ENCODE results near the gene NRP1.
"Not testable (repeated sequence)": the region's sequence is repeated elsewhere in the genome, so short reads cannot be mapped to it uniquely, and the experiment has no call there.

The NRP1 gene

DNA sequence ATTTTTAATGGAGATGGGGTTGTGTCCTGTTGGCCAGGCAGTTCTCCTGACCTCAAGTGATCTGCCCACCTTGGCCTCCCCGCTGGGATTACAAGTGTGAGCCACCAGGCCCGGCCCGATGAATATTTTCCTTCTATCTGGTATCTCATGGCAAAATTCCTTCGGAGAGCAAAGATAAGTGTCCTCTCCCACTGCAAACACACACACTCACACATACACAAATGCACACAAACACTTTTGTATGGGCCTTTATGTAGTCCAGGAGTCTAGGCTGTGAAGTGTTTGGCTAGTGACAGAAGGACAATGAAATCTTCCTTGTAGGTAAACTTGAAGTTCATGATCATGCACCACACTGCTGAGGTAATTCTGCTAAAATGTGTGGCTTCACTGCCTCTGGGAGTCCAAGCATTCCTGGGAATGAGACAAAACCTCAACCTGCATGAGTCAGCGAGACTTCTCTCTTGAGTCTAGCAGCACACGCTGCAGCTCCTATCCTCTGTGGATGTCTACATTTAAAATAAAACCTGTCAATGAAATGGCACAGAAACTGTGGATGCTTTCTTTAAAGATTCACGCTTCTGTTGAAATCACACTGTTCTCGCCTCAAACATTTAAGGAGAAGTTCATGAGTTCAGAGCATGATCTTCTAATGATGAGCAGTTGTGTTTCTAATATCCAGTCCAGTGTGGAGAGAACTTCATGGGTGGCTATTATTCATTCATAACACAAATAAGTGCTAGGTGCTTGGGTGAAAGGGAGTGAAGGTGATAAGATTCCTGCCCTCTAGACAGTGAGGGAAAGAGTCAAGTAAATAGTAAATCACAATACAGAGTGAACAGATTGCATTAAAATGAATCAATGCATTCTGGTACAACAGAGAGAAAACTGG lies 96.5 kb downstream of the NRP1 start:
- peak; percentile 97 for DNase-seq (ENCODE audit: low read depth)

DNA sequence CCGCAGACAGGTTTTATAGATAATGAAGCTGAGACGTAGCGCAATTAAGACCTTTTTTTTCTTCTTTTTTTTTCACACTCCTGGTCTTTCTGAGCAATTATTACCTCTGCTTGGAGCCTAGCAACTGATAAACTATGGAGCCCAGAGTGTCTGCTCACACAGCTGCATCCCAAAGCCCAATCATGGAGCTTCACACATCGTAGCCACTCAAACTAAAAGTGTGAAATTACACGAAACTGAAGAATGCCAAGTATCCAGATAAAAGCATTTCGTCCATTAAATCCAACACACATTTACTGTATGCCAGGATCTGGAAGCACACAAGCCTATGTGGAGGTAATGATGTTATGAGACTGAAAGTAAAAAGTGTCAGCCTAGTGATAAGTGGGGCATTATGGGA lies 97.6 kb downstream of the NRP1 start:
- DNase-seq (ENCODE audit: low read depth) = no peak

DNA sequence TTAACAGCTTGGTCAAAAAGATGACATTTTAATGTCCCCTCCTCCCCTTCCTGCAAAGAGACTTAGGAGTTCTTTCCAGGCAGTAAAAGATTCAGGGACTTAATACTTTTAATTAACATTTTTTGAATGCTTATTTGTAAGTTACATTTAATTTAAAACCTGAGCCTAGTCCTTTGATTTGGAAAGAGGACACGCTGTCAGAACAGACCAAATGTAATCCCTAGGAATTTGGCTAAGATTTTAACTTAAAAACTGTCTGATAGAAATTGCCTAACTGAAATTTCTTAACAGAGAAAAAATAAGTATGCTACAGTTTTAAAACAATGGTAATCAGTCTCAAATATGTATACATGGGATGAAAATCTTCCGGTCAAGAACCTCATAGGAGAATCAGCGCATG lies 98.5 kb downstream of the NRP1 start:
- no peak for DNase-seq (ENCODE audit: low read depth)

DNA sequence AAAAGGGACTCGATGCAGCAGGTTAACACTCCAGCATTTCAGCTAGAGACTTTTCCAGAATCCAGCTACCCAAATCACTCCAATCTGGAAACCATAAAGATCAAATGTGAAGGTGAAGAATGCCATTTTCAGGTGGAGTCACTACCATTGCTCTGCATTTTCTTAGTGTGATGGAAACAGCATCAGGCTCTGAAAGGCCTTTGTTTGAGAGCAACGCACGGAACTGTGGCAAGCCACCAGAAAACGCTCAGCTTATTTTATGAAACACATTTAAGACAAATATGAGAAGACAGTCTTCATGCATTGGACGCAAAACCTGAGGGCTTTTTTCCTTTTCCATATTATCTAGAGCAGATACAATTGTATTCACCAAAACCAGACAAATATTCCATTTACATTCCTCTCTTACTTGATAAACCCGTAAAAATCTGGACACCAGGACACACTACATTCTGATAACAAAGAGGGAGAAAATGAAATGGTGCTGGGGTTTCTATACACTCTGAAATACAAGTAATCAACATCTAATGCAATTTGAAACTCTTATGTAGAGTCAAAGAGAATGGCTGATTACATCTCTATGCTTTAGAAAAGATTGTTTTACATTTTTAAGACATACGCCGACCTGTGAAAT lies 99.1 kb downstream of the NRP1 start:
- DNase-seq (ENCODE audit: low read depth) = no peak

DNA sequence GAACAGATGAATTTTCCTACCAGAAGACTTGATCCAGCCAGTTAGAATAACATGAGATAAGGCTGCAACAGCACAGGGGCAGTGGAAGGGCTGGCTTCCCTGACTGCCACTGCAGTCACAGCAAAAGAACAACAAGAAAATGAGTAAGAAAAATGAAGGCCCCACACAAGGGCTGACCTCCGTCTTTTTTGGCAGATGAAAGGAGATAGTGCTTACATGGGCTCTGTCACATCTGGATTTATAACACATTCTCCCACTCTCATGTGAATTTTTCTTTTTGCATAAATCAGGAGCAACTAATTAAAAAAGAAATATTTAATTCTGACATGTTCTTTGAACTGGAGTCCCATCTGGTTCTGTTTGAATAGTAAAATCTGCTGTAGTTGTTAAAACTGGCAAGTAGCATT lies 99.6 kb downstream of the NRP1 start:
- DNase-seq (ENCODE audit: low read depth) = peak; percentile 60

DNA sequence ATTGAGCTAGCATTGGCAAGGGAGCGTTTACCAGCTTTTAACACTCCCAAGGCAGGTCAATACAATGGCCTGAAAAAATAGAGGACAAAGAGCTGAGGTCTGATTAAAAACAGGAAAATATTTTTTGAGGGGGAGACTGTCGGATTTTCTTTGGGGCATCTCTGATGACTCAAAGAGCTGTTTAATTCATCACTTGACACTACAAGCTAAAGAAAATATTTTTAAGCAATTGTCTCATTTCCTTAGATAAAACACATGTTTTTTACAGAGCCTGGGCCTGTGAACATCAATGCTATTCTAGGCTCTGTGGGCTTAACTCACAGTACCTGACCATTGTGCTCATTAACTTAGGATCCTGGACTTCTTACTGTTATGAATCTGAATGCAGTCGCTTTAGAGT lies 100.8 kb downstream of the NRP1 start:
- DNase-seq (ENCODE audit: low read depth) = peak; percentile 52

DNA sequence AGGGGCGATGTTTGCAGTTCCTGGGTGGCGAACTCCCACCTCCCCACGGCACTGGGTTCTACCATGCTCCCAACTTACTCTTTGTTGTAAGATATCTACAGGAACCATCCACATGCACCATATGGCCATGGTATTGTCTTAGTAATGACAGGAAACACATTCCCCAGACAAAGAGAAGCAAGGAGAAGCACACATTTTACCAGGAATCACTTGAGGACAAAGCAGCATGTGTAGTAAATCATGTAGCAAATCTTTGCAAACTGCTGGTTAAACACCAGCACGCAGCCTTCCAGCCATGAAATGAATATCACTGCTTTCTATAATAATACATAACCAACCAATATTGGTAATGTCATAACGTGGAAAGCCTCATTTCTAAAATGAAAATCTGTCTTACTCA lies 101.2 kb downstream of the NRP1 start:
- no peak for DNase-seq (ENCODE audit: low read depth)

DNA sequence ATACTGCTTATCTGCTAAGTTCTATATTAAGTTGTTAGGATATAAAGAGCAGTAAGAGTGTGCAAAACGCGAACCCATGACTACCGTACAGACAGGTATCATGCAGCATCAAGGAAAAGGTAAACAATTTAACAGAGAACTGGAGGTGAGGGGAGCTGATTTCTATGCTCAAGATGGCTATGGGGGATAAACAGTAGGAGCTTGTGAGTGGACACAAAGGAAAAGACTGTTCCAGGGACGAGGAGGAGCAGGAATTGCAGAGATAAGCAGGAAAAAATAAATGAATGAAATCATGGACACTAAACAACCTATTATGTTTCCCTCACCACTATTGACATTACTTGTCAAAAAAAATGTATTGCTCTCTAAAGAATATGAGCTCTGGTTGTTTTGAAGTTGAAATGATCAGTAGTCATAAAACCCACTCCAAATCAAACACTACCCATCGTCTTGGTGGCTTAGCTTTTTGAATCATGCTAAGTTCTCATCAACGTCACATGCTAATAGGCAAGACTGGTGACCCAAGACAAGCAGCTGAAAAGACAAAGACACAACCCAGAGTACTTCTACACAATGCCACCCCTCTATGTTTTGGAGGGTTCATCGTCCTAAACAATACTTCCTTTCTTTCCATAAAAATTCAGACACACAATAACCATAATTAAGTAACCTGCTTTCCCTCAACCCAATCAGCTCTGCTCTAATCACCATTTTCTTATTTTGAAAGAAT lies 102.7 kb downstream of the NRP1 start:
- no peak for DNase-seq (ENCODE audit: low read depth)

DNA sequence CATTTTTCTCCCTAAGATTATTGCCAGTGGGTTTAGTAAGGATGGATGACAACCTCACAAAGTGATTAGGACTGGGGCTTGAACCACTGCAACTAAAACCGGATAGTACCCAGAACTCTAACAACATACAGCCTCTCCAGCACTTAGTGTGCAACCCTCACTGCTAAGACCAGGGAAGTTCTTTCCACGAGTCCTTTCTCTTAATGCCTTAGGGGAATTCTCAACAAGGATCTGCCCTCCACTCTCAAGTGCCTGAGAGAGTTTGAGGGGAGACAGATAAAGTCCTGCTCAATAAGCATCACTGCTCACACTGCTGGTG lies 104.6 kb downstream of the NRP1 start:
- DNase-seq (ENCODE audit: low read depth) = no peak

DNA sequence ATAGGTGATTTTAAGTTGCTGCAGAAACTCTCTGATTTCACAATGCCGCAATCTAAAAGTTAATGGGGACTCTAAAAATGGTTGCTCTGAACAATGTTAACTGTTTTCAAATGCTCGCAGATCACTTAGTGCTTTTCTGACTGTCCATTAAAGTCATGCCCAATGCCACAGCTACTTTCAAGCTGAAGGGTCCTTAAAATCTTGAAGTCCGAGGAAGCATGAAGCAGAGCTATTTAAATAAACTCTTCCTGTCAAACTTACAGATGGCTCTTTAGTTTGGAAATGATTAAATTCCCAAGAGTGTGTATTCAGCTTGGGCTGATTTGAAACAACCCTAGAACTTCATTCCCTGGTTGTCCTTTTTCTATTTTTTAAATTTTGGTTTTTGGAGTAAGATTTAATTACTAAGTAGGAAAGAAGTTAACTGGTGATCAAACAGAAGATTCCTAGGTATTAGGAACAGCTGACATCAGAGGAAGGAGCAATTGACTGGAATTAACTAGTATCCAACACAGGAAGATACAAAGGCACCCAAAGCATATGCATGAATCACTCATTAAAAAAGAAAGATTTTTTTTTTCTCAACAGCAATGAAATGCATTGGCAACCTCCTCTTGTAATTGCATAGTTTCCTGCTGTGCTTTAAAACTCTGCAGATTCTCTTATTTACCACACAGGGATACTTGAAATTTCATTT lies 105.1 kb downstream of the NRP1 start:
- DNase-seq (ENCODE audit: low read depth) = peak; percentile 82

DNA sequence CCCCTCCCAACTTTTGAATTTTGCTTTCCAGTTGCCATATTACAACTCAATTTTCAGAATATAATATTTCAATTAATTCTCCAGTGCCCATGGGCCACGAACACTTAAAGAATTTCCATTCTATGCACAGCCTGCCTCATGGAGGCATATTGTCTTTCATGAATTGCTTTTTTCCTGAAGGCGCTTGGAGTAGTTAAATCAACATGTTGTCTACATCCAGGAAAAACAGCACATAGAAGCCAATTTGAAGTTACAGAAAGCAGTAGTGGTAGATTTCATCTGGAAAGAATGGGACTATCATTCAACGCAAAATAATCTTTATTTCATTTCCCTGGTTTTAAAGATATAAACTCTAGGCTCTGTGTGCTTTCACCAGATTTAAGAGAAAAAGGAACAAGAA lies 106.0 kb downstream of the NRP1 start:
- no peak for DNase-seq (ENCODE audit: low read depth)

DNA sequence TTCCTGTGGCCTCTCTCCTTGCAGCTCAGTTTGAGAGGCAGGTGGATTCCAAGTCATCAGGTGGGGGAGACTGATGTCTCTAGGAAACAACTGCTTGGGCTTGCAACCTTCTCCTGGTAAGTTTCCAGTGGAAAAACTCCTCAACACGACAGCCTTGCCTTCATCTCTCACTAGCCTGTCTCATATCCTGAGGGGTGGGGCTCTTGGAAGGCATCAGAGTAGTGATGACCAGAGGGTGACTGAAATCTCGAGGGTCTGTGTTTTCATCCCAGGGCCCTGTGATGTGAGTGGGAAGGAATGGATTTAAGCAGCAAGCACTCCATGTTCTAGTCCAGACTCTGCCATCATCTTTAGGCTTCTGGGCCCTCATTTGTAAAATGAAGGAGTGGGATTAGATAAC lies 107.0 kb downstream of the NRP1 start:
- DNase-seq (ENCODE audit: low read depth) = no peak

DNA sequence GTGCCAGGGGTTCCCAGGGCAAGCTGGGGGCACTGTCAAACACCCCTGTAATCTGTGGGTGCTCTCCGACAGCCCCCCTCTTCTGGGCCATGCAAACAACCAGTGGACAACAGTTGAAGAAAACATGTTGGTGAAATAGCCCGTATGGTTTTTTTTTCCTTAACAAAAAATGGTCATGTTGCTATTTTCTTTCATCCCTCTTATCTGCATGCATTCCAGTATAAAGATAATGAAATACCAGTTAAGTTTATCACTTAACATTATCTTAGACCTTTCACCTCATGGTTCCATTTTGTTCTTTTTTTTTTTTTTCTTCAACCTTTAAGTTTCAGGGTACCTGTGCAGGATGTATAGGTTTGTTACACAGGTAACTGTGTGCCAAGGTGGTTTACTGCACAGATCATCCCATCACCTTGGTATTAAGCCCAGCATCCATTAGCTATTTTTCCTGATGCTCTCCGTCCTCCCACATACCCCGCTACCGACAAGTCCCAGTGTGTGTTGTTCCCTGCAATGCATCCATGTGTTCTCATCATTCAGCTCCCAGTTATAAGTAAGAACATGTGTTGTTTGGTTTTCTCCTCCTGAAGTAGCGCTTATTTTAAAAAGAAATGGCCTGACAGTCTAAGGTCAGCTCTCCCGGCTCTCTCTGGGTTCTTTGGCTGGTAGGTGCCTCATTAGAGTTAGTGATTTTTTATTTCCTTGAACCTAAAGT lies 110.1 kb downstream of the NRP1 start:
- DNase-seq (ENCODE audit: low read depth) = no peak

DNA sequence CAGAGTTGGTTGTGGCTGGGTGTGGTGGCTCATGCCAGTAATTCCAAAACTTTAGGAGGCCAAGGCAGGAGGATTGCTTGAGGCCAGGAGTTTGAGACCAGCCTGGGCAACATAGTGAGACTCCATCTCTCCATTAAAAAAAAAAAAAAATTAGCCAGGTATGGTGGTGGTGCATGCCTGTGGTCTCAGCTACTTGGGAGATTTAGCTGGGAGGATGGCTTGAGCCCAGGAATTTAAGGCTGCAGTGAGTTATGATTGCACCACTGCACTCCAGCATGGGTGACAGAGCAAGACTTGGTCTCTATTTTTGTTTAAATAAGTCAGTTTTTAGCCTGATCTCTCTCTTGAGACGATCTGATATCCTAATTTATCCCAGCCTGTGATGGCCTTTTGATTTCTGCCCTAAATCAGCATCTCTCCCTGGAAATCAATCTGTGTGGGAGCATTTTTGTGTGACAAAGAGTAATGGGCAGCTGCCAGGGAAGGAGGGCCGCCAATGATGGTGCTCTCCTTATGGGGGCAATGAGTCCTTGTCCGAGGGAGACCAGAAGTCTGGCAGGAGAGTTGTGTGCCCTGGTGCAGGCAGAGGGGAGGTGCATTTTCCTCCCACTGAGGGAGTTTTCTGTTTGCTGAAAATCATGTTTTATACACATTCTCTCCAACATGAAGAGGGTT lies 111.0 kb downstream of the NRP1 start:
- peak; percentile 54 for DNase-seq (ENCODE audit: low read depth)

DNA sequence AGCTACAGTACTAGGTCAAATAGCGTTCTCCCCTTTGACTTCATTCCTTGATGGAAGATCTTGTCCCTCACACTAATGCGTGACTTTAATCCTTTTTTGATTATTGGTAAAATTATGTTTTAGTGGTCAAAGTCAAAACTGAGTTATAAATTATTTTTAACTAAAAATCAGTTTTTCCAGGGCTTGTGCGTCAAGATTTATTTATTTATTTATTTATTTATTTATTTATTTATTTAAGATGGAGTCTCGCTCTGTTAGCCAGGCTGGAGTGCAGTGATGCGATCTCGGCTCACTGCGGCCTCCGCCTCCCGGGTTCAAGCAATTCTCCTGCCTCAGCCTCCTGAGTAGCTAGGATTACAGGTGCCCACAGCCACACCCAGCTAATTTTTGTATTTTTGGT lies 112.2 kb downstream of the NRP1 start:
- not testable (repeated sequence) for DNase-seq (ENCODE audit: low read depth)

DNA sequence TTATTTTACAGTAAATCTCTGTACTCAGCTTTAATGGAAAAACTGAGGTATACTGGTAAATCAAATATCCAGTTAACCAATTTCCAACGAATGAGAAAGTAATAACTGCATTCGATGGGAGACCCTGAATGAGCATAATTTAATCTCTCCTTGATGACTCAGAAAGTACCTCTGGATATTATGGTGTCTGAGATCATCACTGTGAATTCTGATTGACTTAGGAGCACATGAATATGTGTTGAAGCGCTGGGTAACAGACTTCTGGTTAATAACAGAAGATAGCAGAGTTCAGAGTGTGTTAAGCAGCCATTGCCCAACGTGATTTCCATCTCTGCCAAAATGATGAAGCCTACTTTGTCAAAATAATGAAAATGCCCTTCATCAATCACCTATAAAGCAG lies 116.6 kb downstream of the NRP1 start:
- DNase-seq (ENCODE audit: low read depth) = no peak

DNA sequence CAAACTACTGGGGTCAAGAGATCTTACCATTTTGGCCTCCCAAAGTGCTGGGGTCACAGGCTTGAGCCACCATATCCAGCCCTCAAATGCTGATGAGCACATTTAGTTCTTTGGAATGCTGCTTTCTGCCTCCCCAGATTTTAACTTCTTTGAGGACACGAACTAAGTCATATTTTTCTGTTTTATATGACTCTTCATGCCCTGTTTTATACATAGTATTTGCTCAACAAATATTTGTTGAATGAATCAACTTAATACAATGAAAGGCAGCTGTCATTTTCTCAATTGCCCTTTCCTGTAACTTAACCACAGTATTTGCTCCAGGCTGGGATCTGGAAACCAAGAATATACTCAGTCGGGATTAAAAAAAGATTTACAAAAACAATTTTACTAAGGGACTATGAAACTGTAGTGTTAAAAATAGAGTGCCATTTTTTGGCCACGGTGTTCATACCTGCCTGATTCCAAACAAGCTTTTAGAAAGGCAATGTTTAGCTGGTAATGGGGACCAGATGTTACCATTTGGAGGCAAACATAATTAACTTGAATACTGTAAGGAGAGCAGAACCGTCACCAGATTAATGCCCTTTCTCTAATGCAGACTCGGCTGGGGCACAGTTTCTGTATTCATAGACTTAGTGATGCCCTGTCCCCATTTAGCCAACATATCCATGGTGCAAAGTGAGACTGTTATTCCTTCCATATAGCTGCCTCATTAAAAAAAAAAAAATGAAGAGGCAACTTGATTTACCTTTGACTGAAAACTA lies 117.6 kb downstream of the NRP1 start:
- DNase-seq (ENCODE audit: low read depth) = peak; percentile 94

DNA sequence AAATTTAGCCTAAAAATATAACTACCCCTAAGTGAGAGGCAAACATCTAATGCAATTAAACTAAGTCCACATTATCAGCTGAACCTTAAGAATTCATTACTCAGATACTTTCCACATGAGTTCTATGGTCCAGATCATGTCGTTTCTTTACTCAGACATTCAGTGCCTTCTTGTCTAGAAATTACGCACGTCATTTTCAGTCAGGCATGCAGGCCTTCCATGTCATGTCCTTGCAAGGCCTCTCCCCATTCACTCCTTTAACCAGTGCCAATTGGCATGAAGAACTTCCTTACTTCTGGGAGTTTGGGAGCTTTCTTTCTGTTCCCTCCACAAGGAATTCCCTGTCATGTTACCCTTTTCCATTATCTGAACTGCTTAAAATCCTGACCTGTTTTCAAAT lies 118.8 kb downstream of the NRP1 start:
- peak; percentile 79 for DNase-seq (ENCODE audit: low read depth)

DNA sequence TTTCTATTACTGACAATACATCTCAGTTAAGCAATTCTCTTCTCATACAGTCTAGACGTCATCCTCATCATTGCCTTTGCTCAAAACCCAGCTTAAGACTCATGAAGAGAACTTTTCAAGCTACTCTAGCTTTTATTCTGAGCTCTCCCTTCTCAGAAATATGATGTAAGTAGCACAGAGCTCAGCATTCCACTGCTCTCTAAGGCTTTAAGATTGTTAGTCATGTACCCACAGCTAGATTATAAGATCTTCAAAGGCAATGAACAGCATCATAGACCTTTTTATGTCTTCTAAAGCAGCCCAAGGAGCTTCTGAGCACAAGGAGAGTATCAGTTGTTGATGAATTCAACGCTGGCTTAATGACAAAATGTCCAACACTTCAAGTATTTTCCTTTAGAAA lies 119.3 kb downstream of the NRP1 start:
- peak; percentile 88 for DNase-seq (ENCODE audit: low read depth)

DNA sequence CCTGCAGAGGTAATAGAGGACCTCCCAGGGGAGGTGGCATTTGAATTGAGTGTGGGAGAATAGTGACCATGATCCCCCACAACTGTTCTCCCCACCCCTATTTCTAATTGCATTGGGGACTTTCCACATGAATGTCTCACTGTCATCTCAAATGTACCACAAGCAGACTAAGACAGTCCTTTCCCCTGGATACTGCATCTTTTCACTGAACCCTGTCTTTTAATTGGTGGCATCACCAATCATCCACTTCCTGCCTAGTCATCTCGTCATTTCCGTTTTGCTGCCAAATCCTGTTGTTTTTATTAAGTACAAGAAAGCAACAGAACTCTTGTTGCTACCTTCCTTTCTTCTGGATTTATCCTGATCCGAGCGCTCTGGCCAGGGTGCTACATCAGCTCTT lies 120.3 kb downstream of the NRP1 start:
- DNase-seq (ENCODE audit: low read depth) = no peak

All from EH (cell line).